Loucy (cell line): ENCODE data around the gene PRRC2C.
"Not testable (repeated sequence)": the region's sequence is repeated elsewhere in the genome, so short reads cannot be mapped to it uniquely, and the experiment has no call there.

ENCODE experiments used
- EZH2phosphoT487 ChIP-seq: fragments of 200-600 bp; IDR thresholded peaks from 2 replicates; pipeline ENCODE4 v1.6.1; 2018; ENCODE audit warnings: antibody characterized with exemption, mild to moderate bottlenecking, moderate library complexity, borderline replicate concordance
- TF ChIP-seq, protein P1 (sequence below): fragments of 200-600 bp; sonication (generic); conservative IDR thresholded peaks from 2 replicates; pipeline ENCODE4 v1.5.1; 2014; ENCODE audit warnings: mild to moderate bottlenecking, antibody characterized with exemption, low read length

DNA sequence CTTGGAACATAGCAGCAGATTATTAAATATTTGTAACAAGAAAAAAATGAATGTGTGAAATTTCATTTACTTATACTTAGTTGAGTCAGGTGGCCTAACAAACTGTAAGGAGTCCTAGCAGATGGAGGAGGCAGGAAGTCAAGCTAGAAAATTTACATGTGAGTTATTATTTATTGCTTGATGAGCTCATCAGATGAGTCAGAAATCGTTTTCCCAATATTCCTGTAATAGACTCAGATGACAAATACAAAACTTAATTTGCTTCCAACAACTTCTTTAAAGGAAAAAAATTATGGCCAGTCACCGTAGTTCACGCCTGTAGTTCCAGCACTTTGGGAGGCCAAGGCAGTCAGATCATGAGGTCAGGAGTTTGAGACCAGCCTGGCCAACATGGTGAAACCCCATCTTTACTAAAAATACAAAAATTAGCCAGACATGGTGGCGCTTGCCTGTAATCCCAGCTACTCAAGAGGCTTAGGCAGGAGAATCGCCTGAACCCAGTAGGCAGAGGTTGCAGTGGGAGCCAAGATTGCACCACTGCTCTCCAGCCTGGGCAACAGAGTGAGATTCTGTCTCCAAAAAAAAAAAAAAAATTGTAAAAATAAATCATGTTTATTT lies 43.9 kb upstream of the PRRC2C start:
- TF ChIP-seq, protein P1, sequence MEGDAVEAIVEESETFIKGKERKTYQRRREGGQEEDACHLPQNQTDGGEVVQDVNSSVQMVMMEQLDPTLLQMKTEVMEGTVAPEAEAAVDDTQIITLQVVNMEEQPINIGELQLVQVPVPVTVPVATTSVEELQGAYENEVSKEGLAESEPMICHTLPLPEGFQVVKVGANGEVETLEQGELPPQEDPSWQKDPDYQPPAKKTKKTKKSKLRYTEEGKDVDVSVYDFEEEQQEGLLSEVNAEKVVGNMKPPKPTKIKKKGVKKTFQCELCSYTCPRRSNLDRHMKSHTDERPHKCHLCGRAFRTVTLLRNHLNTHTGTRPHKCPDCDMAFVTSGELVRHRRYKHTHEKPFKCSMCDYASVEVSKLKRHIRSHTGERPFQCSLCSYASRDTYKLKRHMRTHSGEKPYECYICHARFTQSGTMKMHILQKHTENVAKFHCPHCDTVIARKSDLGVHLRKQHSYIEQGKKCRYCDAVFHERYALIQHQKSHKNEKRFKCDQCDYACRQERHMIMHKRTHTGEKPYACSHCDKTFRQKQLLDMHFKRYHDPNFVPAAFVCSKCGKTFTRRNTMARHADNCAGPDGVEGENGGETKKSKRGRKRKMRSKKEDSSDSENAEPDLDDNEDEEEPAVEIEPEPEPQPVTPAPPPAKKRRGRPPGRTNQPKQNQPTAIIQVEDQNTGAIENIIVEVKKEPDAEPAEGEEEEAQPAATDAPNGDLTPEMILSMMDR: not testable (repeated sequence)
- not testable (repeated sequence) for TF ChIP-seq EZH2phosphoT487
